SK-N-MC (cell line): Measurements from ENCODE around the gene KLHL30.

Experiments
- DNase-seq: peaks from one replicate; pipeline ENCODE4 v3.0.0-alpha.2; 2011; ENCODE audit warnings: low read depth, low spot score
- H3K27ac ChIP-seq: fragments of 200-600 bp; sonication (generic); 2 replicates; pipeline ENCODE4 v1.5.1; 2016; ENCODE audit warnings: mixed run types
- H3K36me3 ChIP-seq: fragments of 200-600 bp; sonication (generic); 2 replicates; pipeline ENCODE4 v1.6.1; 2017; ENCODE audit warnings: antibody characterized with exemption, low read length, mixed read lengths; ENCODE audit not compliant: insufficient read depth
- H3K4me3 ChIP-seq: fragments of 200-600 bp; sonication (generic); 2 replicates; pipeline ENCODE4 v1.5.1; 2016
- H3K9ac ChIP-seq: fragments of 200-600 bp; sonication (generic); 2 replicates; pipeline ENCODE4 v1.8.0; 2017; ENCODE audit warnings: mixed run types, mixed read lengths; ENCODE audit not compliant: insufficient read length
- H3K9me3 ChIP-seq: fragments of 200-600 bp; sonication (generic); 2 replicates; pipeline ENCODE4 v1.6.1; 2017; ENCODE audit warnings: low read depth, mild to moderate bottlenecking, antibody characterized with exemption, low read length, moderate library complexity, mixed read lengths
- EZH2 ChIP-seq: fragments of 200-600 bp; sonication (generic); IDR thresholded peaks from one replicate; pipeline ENCODE4 v1.6.1; 2017; ENCODE audit warnings: antibody characterized with exemption
- FOXP2 ChIP-seq: optimal IDR thresholded peaks from 2 replicates; pipeline ENCODE3; 2011; ENCODE audit warnings: mild to moderate bottlenecking, moderate library complexity; ENCODE audit not compliant: insufficient read depth; ENCODE audit errors: extremely low read length, control extremely low read depth
- POLR2AphosphoS5 ChIP-seq: IDR thresholded peaks from 2 replicates; pipeline ENCODE4 v1.6.1; 2012; ENCODE audit warnings: mild to moderate bottlenecking, low read depth, low read length, borderline replicate concordance

The KLHL30 gene, protein sequence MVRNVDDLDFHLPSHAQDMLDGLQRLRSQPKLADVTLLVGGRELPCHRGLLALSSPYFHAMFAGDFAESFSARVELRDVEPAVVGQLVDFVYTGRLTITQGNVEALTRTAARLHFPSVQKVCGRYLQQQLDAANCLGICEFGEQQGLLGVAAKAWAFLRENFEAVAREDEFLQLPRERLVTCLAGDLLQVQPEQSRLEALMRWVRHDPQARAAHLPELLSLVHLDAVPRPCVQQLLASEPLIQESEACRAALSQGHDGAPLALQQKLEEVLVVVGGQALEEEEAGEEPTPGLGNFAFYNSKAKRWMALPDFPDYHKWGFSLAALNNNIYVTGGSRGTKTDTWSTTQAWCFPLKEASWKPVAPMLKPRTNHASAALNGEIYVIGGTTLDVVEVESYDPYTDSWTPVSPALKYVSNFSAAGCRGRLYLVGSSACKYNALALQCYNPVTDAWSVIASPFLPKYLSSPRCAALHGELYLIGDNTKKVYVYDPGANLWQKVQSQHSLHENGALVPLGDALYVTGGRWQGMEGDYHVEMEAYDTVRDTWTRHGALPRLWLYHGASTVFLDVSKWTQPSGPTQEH

DNA sequence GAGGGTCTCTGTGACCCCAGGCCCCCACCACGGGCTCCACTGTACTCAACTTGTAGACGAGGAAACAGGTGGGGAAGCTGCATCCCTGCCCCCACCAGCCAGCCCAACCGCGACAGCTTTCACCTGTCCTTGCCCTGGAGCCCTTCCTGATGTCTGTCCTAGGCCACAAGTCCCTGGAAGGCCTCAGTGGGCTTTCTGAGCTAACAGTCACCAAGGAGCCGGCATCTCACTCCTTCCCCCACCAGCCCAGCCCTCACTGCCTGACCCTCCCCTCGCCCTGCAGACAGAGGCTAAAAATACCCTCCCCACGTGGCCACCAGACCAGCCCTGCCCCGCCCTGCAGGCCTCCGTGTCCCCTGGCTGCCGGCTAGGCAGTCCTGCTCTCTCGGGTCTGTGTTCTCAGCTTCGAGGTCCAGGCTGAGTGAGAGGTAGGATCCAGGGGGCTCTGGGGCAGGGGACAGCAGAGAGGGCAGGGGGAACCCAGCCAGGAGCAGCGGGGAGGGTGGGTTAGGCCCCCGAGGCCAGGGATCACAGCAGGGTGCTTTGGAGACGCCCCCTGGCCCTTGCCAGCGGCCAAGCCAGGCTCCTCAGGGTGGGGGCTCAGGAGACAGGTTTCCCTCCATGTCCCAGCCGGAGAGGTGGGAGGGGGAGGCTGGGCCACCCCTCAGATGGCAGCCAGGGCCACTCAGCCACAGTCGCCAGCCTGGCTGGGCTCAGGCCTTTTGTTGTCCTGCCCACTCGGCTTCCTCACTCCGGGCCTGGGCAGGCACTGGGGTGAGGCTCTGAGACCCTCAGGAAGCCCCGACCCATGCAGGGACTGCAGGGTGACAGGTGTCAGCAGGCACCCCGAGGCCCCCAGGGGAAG lies at the start of gene KLHL30:
Gene KLHL30, plus strand, starts transcription at position 338 of the 865 bp plus-strand sequence. CDS start 2,087 bp downstream, outside the sequence.
- no peak within 1 kb of the TSS for H3K9ac ChIP-seq
- H3K9me3 ChIP-seq, result no peaks in the 10 kb centered on the region
- no peak within 1 kb of the TSS for H3K27ac ChIP-seq
- TF ChIP-seq FOXP2 (no peak), POLR2AphosphoS5 (no peak), EZH2 (no peak)
- no peaks in the 10 kb centered on the region for H3K36me3 ChIP-seq
- DNase-seq, result no peak
- no peak within 1 kb of the TSS for H3K4me3 ChIP-seq

DNA sequence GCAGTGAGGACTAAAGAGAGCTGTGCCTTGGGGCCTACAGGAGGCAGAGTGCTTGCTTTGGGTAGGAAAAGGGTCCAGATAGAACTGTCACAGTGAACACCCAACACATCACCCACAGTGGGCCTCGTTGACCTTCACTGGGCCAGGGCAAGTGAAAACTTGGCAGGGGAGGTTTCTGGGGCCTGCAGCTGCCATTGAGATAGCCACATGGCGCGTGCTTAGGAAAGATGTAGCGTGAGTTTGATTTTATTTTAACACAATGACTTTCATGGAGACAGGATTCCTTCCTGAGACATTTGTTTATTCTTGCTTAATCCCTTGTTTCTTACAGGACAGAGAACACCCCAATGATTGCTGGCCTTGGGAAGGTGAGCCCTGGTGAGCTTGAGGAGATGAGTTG lies 47.6 kb upstream of the KLHL30 start:
- Histone ChIP-seq H3K9ac (no peak overlapping the region), H3K4me3 (no peak overlapping the region), H3K36me3 (peaks cover 17% of the 10 kb centered on the region), H3K27ac (no peak overlapping the region), H3K9me3 (no peaks in the 10 kb centered on the region)
- no peak for DNase-seq
- no peak for TF ChIP-seq POLR2AphosphoS5
- no peak for TF ChIP-seq EZH2
- TF ChIP-seq FOXP2, result no peak

DNA sequence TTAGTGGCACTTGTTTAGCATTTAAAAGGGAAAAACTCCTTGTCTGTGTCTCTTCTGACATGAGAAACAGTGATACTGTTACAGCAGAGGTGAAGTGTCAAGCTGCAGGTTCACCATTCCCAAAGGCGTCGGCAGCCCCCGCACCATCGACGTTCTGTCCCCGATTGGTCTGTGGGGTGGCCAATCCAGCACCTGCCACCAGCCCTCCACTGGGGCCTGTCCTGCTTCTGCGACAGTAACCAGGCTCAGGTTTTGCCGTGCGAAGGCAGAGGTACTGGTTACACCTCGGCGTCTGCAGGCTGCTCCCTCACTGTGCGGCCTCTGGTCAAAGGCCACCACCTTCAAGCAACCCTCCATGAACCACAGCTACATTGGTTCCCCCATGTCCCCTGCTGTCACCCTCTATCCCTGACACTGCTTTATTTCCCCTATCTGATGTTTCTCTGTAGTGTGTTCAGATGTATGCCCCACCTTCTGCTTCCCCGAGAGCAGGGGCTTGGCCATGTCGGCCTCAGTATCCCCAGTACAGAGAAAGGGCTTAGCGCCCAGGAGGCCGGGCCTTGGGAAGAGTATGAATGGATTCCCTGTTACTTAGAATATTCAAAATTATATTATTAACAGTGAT lies 46.9 kb upstream of the KLHL30 start:
- no peak overlapping the region for H3K9ac ChIP-seq
- no peak overlapping the region for H3K27ac ChIP-seq
- no peaks in the 10 kb centered on the region for H3K9me3 ChIP-seq
- no peak for DNase-seq
- TF ChIP-seq POLR2AphosphoS5 (no peak), EZH2 (no peak), FOXP2 (no peak)
- peaks cover 11% of the 10 kb centered on the region for H3K36me3 ChIP-seq
- H3K4me3 ChIP-seq, result no peak overlapping the region

DNA sequence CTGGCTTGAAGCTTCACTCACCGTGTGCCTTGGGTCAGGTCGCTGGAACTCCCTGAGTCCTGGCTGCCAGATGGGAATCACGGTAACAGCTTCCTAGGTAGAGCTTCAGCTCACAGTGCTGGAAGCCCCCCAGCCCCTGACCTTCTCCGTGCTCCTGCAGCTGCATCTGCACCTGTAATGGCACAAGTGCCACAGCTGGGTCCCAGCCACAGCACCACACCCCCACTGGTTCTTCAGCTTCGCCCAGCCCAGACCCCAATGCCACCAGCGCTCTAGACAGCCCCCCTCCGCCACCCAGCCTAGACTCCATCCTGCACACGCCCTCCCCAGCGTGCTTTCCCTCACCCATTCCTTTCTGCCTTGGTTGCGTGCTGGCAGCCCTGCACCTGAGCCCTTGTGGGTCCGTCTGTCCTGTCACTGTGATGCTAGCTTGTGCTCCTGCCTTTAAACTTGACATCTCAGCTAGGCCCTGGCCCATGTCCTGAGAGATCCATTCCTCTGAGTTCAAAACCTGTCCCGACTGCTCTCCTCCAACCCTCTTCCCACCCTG lies 45.9 kb upstream of the KLHL30 start:
- DNase-seq, result no peak
- no peak overlapping the region for H3K4me3 ChIP-seq
- H3K27ac ChIP-seq, result no peak overlapping the region
- peaks cover 7% of the 10 kb centered on the region; the same call in 1 of the 2 replicates for H3K36me3 ChIP-seq
- TF ChIP-seq EZH2 (no peak), POLR2AphosphoS5 (peak; percentile 30; the same call in 1 of the 2 replicates)
- no peaks in the 10 kb centered on the region for H3K9me3 ChIP-seq
- H3K9ac ChIP-seq, result no peak overlapping the region

DNA sequence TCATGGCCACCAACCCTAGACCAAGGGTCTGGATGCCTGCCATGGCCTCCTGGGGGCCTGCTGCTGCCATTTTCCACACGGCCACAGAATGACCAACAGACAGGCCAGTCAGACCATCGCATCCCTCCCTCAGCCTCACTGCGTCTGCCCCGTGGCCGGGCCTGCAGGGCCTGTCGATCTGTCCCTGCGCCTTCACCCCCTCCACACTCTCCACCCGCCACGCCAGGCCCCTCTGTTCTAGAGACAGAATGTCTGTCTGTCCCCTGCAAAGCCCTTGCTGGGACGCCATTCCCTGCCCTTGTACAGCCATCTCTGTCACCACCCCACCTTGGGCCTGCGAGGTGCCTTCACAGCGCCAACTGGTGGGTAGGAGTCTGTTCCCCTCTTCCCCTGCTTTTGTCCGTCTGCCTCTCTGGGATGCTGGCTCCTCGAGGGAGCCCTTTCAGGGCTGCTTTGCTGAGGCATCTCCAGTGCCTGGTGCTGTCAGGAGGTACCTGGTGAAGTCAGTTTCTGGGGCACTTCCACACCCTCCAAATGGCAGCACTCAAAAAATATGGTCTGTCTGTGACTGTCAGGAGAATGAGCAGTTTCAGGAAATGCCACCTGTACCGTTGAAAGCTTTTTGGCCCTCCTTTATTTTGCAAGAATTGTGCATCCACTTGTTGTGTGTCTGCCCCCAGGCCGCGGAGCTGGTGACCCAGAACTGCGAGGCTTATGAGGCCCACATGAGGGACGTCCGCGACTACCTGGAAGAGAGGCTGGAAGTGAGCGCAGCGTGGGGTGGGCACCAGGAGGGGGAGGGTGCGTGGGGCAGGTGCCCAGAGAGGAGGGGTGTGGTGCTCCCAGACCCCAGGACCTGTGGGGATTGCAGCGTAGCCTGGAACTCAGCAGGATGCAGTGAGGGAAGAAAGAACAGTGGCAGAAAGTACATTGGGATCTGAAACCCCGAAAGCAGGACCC lies 45.0 kb upstream of the KLHL30 start:
- DNase-seq, result no peak
- H3K9ac ChIP-seq, result no peak overlapping the region
- no peak overlapping the region for H3K4me3 ChIP-seq
- H3K9me3 ChIP-seq, result no peaks in the 10 kb centered on the region
- TF ChIP-seq EZH2 (no peak), POLR2AphosphoS5 (no peak), FOXP2 (no peak)
- peaks cover 7% of the 10 kb centered on the region; the same call in 1 of the 2 replicates for H3K36me3 ChIP-seq
- H3K27ac ChIP-seq, result no peak overlapping the region

DNA sequence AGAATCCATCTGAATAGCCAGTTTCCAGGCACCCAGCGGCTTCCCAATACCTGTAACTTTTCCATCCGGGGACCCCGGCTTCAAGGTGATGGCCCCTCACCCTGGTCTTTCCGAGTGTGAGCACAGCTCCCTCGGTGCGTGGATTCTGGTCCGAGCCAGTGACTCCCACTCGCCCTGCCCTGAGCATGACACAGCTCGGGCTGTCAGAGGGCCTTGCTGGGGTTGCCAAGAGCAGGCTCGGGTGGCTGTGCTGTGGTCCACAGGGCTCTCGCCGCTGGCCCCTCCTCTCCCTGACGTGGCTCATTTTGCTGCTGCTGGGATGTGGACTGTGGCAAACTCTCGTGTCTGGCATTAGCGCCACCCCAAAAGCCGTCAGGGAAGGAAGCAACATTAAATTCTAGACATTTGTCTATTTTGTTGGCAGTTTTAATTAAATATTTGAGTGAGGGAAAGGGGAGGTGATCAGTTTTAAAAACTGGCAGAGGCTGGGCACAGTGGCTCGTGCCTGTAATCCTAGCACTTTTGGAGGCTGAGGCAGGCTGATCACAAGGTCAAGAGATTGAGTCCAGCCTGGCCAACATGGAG lies 43.9 kb upstream of the KLHL30 start:
- H3K9me3 ChIP-seq, result no peaks in the 10 kb centered on the region
- TF ChIP-seq EZH2, result no peak
- no peak for TF ChIP-seq FOXP2
- no peak for TF ChIP-seq POLR2AphosphoS5
- no peak overlapping the region for H3K4me3 ChIP-seq
- DNase-seq, result no peak
- no peak overlapping the region for H3K27ac ChIP-seq
- peaks cover 7% of the 10 kb centered on the region; the same call in 1 of the 2 replicates for H3K36me3 ChIP-seq
- H3K9ac ChIP-seq, result no peak overlapping the region

DNA sequence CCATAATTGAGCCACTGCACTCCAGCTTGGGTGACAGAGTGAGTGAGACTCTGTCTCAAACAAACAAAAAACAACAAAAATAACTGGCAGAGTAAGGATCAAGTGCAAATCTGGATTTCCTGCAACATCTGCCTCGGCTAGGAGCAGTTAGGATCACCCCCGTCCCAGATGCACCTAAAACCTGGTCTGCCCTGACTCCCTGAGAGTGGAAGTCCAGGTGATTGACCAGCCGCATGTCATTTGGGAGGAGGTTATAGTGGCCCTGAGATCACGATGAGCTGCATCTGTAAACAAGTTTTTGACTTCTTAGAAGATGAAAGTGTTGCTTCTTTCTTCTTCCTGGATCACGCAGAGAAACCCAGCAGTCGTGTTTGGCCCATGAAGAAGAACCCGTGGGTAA lies 43.3 kb upstream of the KLHL30 start:
- H3K9me3 ChIP-seq, result no peaks in the 10 kb centered on the region
- peaks cover 7% of the 10 kb centered on the region; the same call in 1 of the 2 replicates for H3K36me3 ChIP-seq
- H3K4me3 ChIP-seq, result no peak overlapping the region
- no peak overlapping the region for H3K27ac ChIP-seq
- no peak for DNase-seq
- H3K9ac ChIP-seq, result no peak overlapping the region
- TF ChIP-seq EZH2 (no peak), FOXP2 (no peak), POLR2AphosphoS5 (no peak)
